GM21619 (cell line): Measurements from ENCODE around the gene FAM53B.

Experiments used
- ATAC-seq: cut with Tn5 transposase; IDR thresholded peaks from one replicate; pipeline ENCODE4 v1.9.1; 2021; ENCODE audit not compliant: unreplicated experiment

Gene FAM53B

GRCh38 chr10:124667425-124668345 is 76.5 kb downstream of the FAM53B start:
- ATAC-seq, result no peak

GRCh38 chr10:124666494-124666893 is 77.7 kb downstream of the FAM53B start:
- ATAC-seq, result no peak

DNA sequence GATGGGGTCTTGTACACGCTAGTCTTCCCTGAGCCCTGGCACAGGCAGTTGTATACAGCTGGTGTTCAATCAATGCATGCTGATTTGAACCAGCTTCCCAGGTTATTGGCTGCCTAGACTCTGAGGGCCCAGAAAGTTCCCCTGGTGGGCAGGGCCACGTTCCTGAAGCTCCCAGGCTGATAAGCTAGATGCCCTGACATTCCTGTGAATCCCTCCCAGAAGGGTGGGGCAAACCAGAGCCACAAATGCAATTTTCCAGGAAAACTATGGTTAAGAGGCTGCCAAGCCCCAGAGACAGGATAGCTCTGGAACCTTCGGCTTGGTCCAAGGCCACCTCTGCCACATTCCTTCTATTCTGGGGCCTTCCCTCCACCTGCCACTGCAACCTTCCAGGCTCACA is 78.2 kb downstream of the FAM53B start:
- no peak for ATAC-seq

DNA sequence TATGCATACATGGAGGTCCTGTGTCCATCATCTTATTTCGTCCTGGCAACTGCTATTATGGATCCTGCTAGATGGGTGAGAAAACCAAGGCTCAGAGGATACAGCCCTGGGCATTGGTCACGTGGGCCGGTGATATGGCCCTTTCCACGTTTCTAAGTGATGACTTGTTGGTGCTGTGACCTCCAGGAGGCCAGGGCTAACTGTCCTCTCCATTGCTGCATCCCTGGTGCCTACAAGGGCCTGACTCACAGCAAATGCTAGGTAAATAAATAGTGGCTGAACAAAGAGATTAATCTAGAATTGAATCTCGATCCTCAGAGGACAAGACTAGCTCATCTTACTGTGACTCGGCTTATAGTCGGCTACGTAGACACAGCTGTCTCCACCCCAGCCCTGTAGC is 78.6 kb downstream of the FAM53B start:
- no peak for ATAC-seq

GRCh38 chr10:124665091-124665490 is 79.1 kb downstream of the FAM53B start:
- no peak for ATAC-seq

DNA sequence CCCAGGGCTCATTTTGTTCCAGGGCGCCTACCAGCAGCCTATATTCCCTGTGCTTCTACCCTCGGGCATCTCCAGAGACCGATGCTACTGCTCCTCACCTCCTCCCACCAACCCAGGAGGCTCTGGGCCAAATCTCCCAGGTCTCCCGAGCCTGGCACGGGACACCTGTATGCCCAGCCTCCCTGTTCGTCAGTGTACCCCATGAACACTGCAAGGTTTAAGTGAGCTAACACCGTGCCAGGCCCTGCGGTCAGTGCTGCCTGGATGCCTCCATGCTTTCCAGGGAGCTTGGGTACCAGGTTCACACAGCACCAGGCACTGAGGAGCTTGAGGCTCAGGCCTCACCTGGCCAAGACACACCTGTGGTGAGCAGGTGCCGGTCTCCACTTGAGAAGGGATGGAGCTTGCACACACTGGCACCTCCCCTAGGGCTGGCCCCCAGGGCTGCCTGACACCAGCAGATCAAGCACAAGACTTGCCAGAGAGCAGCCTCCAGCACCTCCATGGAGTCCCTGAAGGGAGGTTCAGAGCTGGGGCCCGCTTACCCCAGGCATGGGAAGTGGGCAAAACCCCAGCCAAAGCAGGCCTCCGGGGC is 80.3 kb downstream of the FAM53B start:
- no peak for ATAC-seq

DNA sequence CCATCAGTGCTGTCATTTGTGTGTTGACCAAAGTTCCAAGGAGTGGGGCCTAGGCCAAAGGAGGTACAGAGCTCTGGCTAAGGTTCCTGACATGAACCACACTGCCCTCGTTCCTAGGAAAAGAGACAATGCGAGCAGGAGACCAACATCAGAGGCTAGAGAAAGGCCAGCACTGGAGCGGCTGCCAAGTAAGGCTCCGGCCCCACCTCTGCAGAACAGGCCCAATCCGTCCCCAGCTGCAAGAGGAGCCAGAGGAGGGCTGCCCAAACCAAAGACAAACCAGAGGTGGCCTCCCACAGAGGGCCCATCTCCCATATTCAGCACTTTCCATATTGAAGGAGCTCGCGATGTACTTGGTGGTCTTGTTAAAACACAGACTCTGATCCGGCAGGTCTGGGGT is 81.0 kb downstream of the FAM53B start:
- no peak for ATAC-seq

DNA sequence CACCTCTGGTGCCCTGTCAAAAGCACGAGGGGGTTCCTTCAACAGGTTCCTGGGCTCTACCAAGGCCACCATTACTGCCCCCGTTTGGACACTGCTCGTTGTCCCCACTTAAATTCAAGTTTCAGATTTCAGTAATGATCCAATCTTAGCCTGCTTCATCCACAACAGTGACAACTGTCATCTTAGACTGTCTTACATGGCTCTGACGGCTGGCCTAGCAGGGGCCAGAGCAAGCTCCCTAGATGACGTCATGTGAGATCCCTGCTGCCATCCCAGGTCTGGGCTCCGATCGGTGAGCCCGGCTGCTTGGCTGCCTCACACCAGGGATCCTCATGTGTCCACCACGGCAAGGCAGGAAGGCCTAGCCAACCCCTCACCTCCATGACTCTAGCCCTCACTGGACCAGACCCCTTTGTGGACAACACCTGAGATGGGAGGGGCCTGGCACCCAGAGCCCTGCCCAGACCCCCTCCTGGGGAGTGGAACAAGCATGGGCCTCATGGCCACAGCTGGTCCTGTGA is 82.5 kb downstream of the FAM53B start:
- ATAC-seq, result no peak

GRCh38 chr10:124660404-124661125 is 83.6 kb downstream of the FAM53B start:
- no peak for ATAC-seq

- no peak for ATAC-seq
Observed at GRCh38 chr10:124659380-124659779, 84.8 kb downstream of the FAM53B start.

GRCh38 chr10:124658591-124659242 is 85.5 kb downstream of the FAM53B start:
- no peak for ATAC-seq

- no peak for ATAC-seq
Observed at GRCh38 chr10:124657806-124658205, 86.4 kb downstream of the FAM53B start.

- no peak for ATAC-seq
Observed at GRCh38 chr10:124656541-124656940, 87.6 kb downstream of the FAM53B start.

- no peak for ATAC-seq
Observed at GRCh38 chr10:124656113-124656490, 88.1 kb downstream of the FAM53B start.

GRCh38 chr10:124655191-124656112 is 88.7 kb downstream of the FAM53B start:
- no peak for ATAC-seq

DNA sequence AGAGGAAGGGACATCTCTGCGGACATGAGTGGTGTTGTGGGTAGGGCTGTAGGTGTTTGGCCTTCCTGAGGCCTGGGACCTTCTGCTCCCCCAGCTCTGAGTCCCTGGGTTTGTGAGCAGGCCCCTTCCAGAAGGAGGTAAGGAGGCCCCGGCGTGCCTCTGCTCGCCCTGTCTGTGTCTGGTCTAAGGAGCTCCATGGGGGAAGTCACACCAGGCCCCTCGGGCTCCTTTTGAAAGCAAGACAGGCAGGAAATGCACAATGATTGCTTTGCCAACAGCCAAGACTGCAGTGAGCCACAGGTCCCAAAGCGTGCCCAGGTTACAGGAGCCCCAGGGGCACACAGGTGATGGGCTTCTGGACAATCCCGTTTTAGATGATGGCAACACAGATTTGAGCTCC is 89.5 kb downstream of the FAM53B start:
- no peak for ATAC-seq

DNA sequence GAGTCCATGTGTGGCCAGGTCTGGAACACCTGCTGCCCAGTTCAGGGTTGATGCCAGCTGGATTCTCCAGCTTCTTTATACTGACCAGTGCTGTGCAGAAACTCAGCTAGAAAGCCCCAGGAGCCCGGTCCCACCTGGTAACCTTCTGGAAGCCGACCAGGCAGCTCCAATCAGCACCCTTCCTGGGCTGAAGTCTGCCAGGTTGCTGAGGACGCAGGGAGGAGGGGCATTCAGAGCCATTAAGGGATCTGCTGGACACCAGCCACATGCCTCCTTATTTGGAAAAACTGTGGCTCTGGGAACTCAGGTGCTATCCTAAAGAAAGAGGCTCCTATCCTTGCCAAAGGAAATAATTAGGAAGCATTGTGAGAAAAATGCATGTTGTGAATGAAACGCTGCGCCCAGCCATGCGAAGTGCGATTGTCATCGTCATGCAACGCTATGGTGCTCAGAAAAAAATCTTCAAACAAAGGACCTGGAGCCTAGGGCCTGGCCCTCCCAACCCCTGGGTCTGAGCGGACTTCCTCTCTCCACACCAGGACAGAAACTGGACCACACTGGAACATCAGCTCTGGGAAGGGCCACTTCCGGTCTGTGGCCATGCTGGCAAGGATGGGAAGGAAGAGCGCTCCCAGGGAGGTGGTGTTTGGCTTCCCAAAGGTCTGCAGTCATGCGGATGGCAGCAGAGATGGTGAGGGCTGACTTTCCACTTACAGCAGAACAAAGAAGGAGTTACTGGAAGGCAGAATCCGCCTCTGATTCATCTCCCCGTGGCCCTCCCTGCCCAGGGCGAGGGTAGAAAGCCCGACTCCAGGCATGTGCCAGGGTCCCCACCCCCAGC is 90.1 kb downstream of the FAM53B start:
- no peak for ATAC-seq

DNA sequence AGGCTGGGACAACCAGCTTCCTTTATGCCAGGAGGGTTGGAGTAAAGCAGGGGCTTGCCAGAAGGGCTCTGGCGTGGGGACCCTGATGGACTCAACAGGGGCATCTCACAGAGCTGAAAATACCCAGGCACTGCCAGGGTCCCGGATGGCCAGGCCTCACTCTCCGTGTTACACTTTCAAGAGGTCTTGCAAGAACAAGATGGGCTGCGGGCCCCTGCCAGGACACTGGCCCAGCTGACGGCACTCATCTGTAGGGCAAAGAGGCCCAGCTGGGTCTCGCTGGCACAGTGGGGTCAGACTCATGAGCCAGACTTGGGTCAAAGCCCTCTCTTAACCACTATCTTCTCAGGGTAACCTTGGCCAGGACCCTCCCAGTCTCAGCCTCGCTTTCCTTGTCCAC is 90.9 kb downstream of the FAM53B start:
- ATAC-seq, result no peak

GRCh38 chr10:124652701-124653100 is 91.5 kb downstream of the FAM53B start:
- no peak for ATAC-seq
